Fibroblast of pulmonary artery (primary cell): Measurements from ENCODE around the gene SH3D19.

Source experiments
- DNase-seq: peaks from one replicate; pipeline ENCODE4 v3.0.0-alpha.2; 2010; ENCODE audit warnings: low read depth
- H3K4me3 ChIP-seq: replicated peaks from 2 replicates; pipeline ENCODE4 v1.5.1; 2011; ENCODE audit warnings: low read depth, mild to moderate bottlenecking, control low read depth, low read length, moderate library complexity
- CTCF ChIP-seq: IDR thresholded peaks from 2 replicates; pipeline ENCODE4 v1.5.1; 2011; ENCODE audit warnings: mild to moderate bottlenecking, control low read depth, low read length, inconsistent platforms; ENCODE audit errors: missing control alignments

Gene SH3D19

GRCh38 chr4:151105454-151106032 is 219.9 kb downstream of the SH3D19 start:
- no peak for DNase-seq
- TF ChIP-seq CTCF: no peak
- H3K4me3 ChIP-seq: no peak overlapping the region

DNA sequence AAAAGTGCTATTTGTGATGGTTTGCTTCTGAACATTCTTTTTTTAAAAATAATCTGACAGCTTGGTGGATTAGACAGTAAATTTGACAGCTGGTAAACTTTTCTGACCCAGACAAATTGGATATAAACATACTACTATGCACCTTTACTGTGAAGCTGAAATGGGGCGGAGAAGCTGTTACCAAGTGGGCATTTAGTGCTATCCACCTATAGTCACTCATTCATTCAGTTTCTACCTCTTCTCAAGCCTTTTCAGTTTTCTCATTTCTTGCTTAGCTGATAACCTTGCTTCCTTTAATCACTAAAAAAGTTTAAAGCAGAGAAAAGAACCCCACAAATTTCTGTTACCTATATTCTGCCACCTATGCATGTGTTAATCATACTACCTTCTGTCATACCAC is 220.8 kb downstream of the SH3D19 start:
- no peak for DNase-seq
- no peak for TF ChIP-seq CTCF
- no peak overlapping the region for H3K4me3 ChIP-seq

- H3K4me3 ChIP-seq: no peak overlapping the region
- no peak for TF ChIP-seq CTCF
- DNase-seq: no peak
Observed at GRCh38 chr4:151103758-151104157, 221.6 kb downstream of the SH3D19 start.

- TF ChIP-seq CTCF: no peak
- H3K4me3 ChIP-seq: peak overlapping the region; percentile 76
- no peak for DNase-seq
Observed at GRCh38 chr4:151100531-151100930, 224.9 kb downstream of the SH3D19 start.

DNA sequence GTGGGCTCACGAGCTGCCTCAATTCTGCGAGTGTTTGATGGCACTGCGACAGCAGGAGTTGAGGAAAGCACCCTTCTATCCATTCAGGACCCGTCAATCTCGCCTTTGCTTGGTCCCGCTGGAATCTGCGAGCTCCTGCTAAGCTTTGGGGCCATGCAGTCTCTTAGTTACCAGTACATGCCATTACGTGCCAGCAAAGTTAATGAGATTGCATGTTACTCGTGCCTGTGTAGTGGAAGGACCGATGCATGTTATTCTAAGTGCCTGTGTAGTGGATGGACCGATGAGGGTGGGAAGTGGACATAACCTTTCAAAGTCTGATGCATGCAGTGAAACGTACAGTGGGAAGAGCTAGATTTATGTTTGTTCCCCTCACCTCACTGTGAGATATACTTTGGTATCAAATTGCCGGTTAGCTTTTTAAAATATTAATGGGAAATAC is 225.4 kb downstream of the SH3D19 start:
- DNase-seq: peak; percentile 43
- TF ChIP-seq CTCF: no peak

DNA sequence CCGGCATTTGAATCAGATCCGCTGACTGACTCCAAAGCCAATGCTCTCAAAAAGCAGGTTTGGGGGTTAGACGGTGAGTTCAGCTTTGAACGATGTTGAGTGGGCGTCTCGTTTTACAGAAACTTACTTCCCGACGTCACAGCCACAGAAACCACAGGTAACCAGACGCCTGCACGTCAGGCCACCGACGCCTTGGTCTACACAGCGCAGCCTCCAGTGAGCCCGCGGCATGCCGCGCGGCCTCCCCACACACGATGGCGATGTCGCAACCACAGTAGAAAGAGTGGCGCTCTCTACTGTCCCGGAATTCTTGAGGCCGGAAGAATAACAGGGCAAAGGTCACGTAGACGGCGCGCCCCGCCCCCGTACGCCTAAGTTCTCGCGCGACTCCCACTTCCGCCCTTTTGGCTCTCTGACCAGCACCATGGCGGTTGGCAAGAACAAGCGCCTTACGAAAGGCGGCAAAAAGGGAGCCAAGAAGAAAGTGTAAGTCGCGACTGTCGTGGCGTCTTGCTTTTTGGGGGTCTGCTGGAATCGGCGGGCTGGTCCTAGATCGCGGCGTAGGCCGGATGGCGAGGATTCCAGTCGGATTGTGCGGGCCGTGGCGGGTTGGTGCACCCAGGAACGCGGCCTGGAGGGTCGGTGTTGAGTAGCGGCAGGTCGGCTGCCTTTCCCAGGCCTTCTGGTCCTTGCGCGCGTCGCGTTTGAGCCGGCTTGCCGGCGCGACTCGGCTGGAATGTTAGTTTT is 226.0 kb downstream of the SH3D19 start, which contains the start of gene RPS3A:
RPS3A (plus strand) TSS at position 400 of the 747 bp plus-strand sequence; CDS start at position 425, 25 bp downstream.
- H3K4me3 ChIP-seq: peak within 1 kb of the TSS; percentile 76
- TF ChIP-seq CTCF: peak; percentile 77

More for the DNA sequence above, 225.4 kb downstream of the SH3D19 start:
- peak overlapping the region; percentile 76 for H3K4me3 ChIP-seq

DNA sequence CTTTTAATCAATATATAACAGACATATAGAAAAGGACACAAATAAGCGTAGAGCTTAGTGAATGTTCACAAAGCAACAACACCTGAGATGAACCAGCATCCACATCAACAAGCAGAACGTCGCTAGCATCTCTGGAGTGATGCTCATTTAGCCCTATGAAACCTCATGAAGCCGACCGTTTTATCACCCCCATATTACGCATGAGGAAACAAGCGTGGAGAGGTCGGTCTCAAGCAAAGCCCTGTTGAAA is 226.5 kb downstream of the SH3D19 start:
- TF ChIP-seq CTCF: no peak
- no peak for DNase-seq
- peak overlapping the region; percentile 76 for H3K4me3 ChIP-seq

More for the DNA sequence above, 226.0 kb downstream of the SH3D19 start, which contains the start of gene RPS3A:
- DNase-seq: peak; percentile 99
